GM12878 (cell line): Measurements from ENCODE around the gene ZSCAN18. TPM values are rescaled to one million over a fixed set of nuclear protein-coding genes. Genes with fewer than 3 reads are reported as not detected.

Experiments
- ATAC-seq: fragments of 200-7000 bp; cut with Tn5 transposase; 3 replicates; pipeline ENCODE4 v1.9.1; 2020; ENCODE audit warnings: mild to moderate bottlenecking, moderate library complexity
- BruUV-seq: library from RNA; stranded (reverse); fragments of 400-500 nt; replicated peaks from 2 replicates; lab custom pipeline; 2021; lab: Mats Ljungman, UMichigan
- CTCF ChIA-PET: fragments of 300-600 bp; sonication (Branson Sonifier 250); formaldehyde crosslinking; extraction: SDS; loops from one replicate; lab custom pipeline; 2021; ENCODE audit warnings: inconsistent platforms; lab: Yijun Ruan, JAX
- POLR2A ChIA-PET: fragments of 350-600 bp; formaldehyde crosslinking; extraction: SDS; loops from one replicate; lab custom pipeline; 2021; ENCODE audit warnings: inconsistent platforms; lab: Charles Lee
- RAD21 ChIA-PET: fragments of 300-600 bp; sonication (Branson Sonifier 250); formaldehyde crosslinking; loops from one replicate; lab custom pipeline; 2023; ENCODE audit warnings: antibody characterized with exemption; ENCODE audit not compliant: unreplicated experiment; lab: Charles Lee
- SMC1A ChIA-PET: fragments of 300-600 bp; sonication (Branson Sonifier 250); formaldehyde crosslinking; loops from one replicate; lab custom pipeline; 2023; ENCODE audit not compliant: unreplicated experiment, uncharacterized antibody; lab: Charles Lee
- DNase-seq: peaks from one replicate; pipeline ENCODE4 v3.0.0-alpha.2; 2011; ENCODE audit warnings: low read depth, low spot score
- FAIRE-seq: peaks from 3 replicates; lab custom pipeline; 2011; peaks lifted over from hg19 to GRCh38; lab: Jason Lieb, UNC
- H2AFZ ChIP-seq: 2 replicates; pipeline ENCODE4 v1.6.0; 2011; ENCODE audit warnings: low read depth, low read length, control low read depth; ENCODE audit not compliant: control insufficient read depth
- H3K27ac ChIP-seq: 2 replicates; pipeline ENCODE4 v1.5.1; 2011; ENCODE audit warnings: control low read depth; ENCODE audit not compliant: control insufficient read depth, insufficient read depth
- H3K27me3 ChIP-seq, 2 experiments: replicated peaks in 1 of 2; 2 replicates each; pipeline versions ENCODE4 v1.6.0 to v1.6.1; 2011; ENCODE audit warnings: low read length in 1 of 2; ENCODE audit not compliant: control insufficient read depth in 2 of 2, insufficient read depth in 2 of 2
- H3K36me3 ChIP-seq, 2 experiments: 2 replicates each; pipeline ENCODE4 v1.5.1; 2011; ENCODE audit warnings: low read length in 1 of 2; ENCODE audit not compliant: control insufficient read depth in 2 of 2, insufficient read depth in 2 of 2
- H3K4me1 ChIP-seq: 2 replicates; pipeline ENCODE4 v1.6.1; 2011; ENCODE audit warnings: mild to moderate bottlenecking, low read length, moderate library complexity, mixed read lengths; ENCODE audit not compliant: control insufficient read depth, insufficient read depth
- H3K4me2 ChIP-seq: 2 replicates; pipeline ENCODE4 v1.6.0; 2011; ENCODE audit warnings: control low read depth; ENCODE audit not compliant: control insufficient read depth, insufficient read depth
- H3K4me3 ChIP-seq: fragments of 200-600 bp; sonication (generic); 2 replicates; pipeline ENCODE4 v1.5.1; 2016
- H3K79me2 ChIP-seq: 2 replicates; pipeline ENCODE4 v1.6.0; 2011; ENCODE audit warnings: low read length; ENCODE audit not compliant: control insufficient read depth, insufficient read depth
- H3K9ac ChIP-seq: 2 replicates; pipeline ENCODE4 v1.8.0; 2011; ENCODE audit warnings: low read length, control low read depth, mixed read lengths; ENCODE audit not compliant: control insufficient read depth, insufficient read depth
- H3K9me3 ChIP-seq: replicated peaks from 3 replicates; pipeline ENCODE4 v1.5.1; 2011; ENCODE audit warnings: mild to moderate bottlenecking, low read length; ENCODE audit not compliant: control insufficient read depth, insufficient read depth
- H4K20me1 ChIP-seq: 2 replicates; pipeline ENCODE4 v1.6.0; 2011; ENCODE audit not compliant: control insufficient read depth, insufficient read depth
- BCL11A ChIP-seq: IDR thresholded peaks from 2 replicates; pipeline ENCODE4 v1.6.1; 2011; ENCODE audit warnings: low read depth, low read length
- BRCA1 ChIP-seq: IDR thresholded peaks from 2 replicates; pipeline ENCODE4 v1.6.1; 2011; ENCODE audit warnings: low read depth, low read length, improper control_type of control experiment
- CEBPB ChIP-seq, 2 experiments: fragments of 150-350 bp in 1 of 2; IDR thresholded peaks; 2 replicates each; pipeline ENCODE4 v1.6.1; 2012 to 2014; ENCODE audit warnings: low read depth in 2 of 2, low read length in 2 of 2, borderline replicate concordance in 1 of 2, inconsistent platforms in 1 of 2
- EGR1 ChIP-seq, 2 experiments: IDR thresholded peaks; 1 replicate in 1 of 2; 2 replicates in 1 of 2; pipeline ENCODE4 v1.6.1; 2011 to 2012; ENCODE audit warnings: low read depth in 2 of 2, low read length in 2 of 2, borderline replicate concordance in 1 of 2, mild to moderate bottlenecking in 1 of 2, moderate library complexity in 1 of 2
- ETV6 ChIP-seq, 2 experiments: fragments of 450-650 bp in 1 of 2; IDR thresholded peaks in 1 of 2; conservative IDR thresholded peaks in 1 of 2; 2 replicates each; pipeline ENCODE4 v1.6.1; 2014; ENCODE audit warnings: antibody characterized with exemption in 1 of 2, borderline replicate concordance in 1 of 2, low read depth in 1 of 2, mild to moderate bottlenecking in 1 of 2, moderate library complexity in 1 of 2
- IRF3 ChIP-seq: fragments of 450-650 bp; IDR thresholded peaks from 2 replicates; pipeline ENCODE4 v1.6.1; 2014; ENCODE audit warnings: mild to moderate bottlenecking
- MEF2A ChIP-seq: IDR thresholded peaks from 2 replicates; pipeline ENCODE4 v1.6.1; 2011; ENCODE audit warnings: low read depth, mild to moderate bottlenecking, low read length, moderate library complexity; ENCODE audit not compliant: insufficient read depth
- MTA3 ChIP-seq: IDR thresholded peaks from 2 replicates; pipeline ENCODE4 v1.6.1; 2012; ENCODE audit warnings: low read length, inconsistent platforms, borderline replicate concordance
- NBN ChIP-seq: fragments of 450-650 bp; IDR thresholded peaks from 2 replicates; pipeline ENCODE4 v1.6.1; 2016
- NR2C1 ChIP-seq: fragments of 450-650 bp; IDR thresholded peaks from 2 replicates; pipeline ENCODE4 v1.6.1; 2017; ENCODE audit warnings: antibody characterized with exemption, mild to moderate bottlenecking, moderate library complexity
- NRF1 ChIP-seq: conservative IDR thresholded peaks from 2 replicates; pipeline ENCODE4 v1.6.1; 2011; ENCODE audit warnings: mild to moderate bottlenecking, low read depth, low read length, improper control_type of control experiment
- SREBF1 ChIP-seq: IDR thresholded peaks from 2 replicates; pipeline ENCODE4 v1.6.1; 2012; ENCODE audit warnings: mild to moderate bottlenecking, low read length
- STAT1 ChIP-seq: fragments of 450-650 bp; conservative IDR thresholded peaks from 2 replicates; pipeline ENCODE4 v1.6.1; 2014; ENCODE audit warnings: antibody characterized with exemption, mild to moderate bottlenecking
- USF2 ChIP-seq: IDR thresholded peaks from 2 replicates; pipeline ENCODE4 v1.6.1; 2011; ENCODE audit warnings: low read depth, low read length, improper control_type of control experiment, borderline replicate concordance
- YY1 ChIP-seq: IDR thresholded peaks from 2 replicates; pipeline ENCODE4 v1.6.1; 2011; ENCODE audit warnings: low read depth, mild to moderate bottlenecking, low read length
- ZSCAN29 ChIP-seq: fragments of 450-650 bp; IDR thresholded peaks from 2 replicates; pipeline ENCODE4 v1.6.1; 2017; ENCODE audit warnings: mild to moderate bottlenecking, moderate library complexity
- WGBS: methylation state at CpG from one replicate; pipeline ENCODE4 v1.1.6; 2016; ENCODE audit warnings: low lambda C conversion rate; ENCODE audit not compliant: insufficient replicate concordance, insufficient coverage; ENCODE audit errors: missing lambda C conversion rate; 5-methylcytosine and 5-hydroxymethylcytosine counted together
- in situ Hi-C: fragments of 300-500 bp; cut with MboI; formaldehyde crosslinking; loops from 9 replicates; pipeline ENCODE4 v1.14.3; 2018; ENCODE audit warnings: mixed read lengths
- intact Hi-C: fragments of 100-400 bp; cut with micrococcal nuclease; formaldehyde crosslinking; loops from one replicate; pipeline ENCODE4 v1.14.2; 2022; ENCODE audit not compliant: unreplicated experiment
- polyA plus RNA-seq, 11 experiments: library from polyadenylated mRNA; depleted of rRNA in 4 of 11; unstranded in 6 of 11; stranded (reverse) in 5 of 11; fragments of >200 nt; fragmentation: Nextera tagmentation in 4 of 11; fragmentation: Illumina TruSeq in 1 of 11; extraction: Ambion mirVana in 4 of 11; extraction: Trizol in 1 of 11; gene quantifications; 1 replicate in 1 of 11; 2 replicates in 10 of 11; pipeline versions ENCODE4 v1.2.1 to v1.2.3, GENCODE V29; 2011 to 2016; ENCODE audit warnings: inconsistent platforms in 2 of 11, missing spikeins in 2 of 11, low read depth in 1 of 11
- total RNA-seq, 4 experiments: library from RNA; depleted of rRNA in 3 of 4; stranded (reverse); fragments of >200 nt in 3 of 4; fragmentation: Illumina TruSeq in 1 of 4; extraction: Trizol in 1 of 4; gene quantifications; 2 replicates each; pipeline versions ENCODE4 v1.2.1 to v1.2.3, GENCODE V29; 2013 to 2021

Gene ZSCAN18
- total and polyA plus RNA-seq, 10 of the 15 experiments (the other 5 are each of a cell fraction or from before 2014, with no cell fraction given) = 0.64 TPM; not detected in 8

- TF ChIP-seq CEBPB (IDR thresholded peaks at IDR 0.05; ENCODE audit: borderline replicate concordance in 1 of 2, low read depth in 2 of 2, low read length in 2 of 2) = no peak
Observed at GRCh38 chr19:58053480-58054156, 44.4 kb downstream of the ZSCAN18 start (continued).

GRCh38 chr19:58052256-58052655, 45.8 kb downstream of the ZSCAN18 start:
- Histone ChIP-seq H3K9me3 (peaks cover 1% of the 10 kb centered on the region; the same call in 1 of the 3 replicates), H3K27ac (no peak overlapping the region), H3K4me2 (no peak overlapping the region), H4K20me1 (no peaks in the 10 kb centered on the region), H2AFZ (no peak overlapping the region), H3K36me3 (no peaks in the 10 kb centered on the region), H3K4me1 (no peaks in the 10 kb centered on the region), H3K79me2 (no peaks in the 10 kb centered on the region), H3K27me3 (no peaks in the 10 kb centered on the region), H3K9ac (no peak overlapping the region), H3K4me3 (no peak overlapping the region)
- SMC1A ChIA-PET = no interaction called here
- CTCF ChIA-PET = no interaction called here
- POLR2A ChIA-PET = no interaction called here
- BruUV-seq = no TSS peak
- no peak for ATAC-seq
- RAD21 ChIA-PET = no interaction called here
- DNase-seq = no peak
- in situ Hi-C loops = no loop called here
- 79% methylated on average over 16 of the region's 16 CpGs for WGBS
- no peak for FAIRE-seq
- intact Hi-C loops = no loop called here
- no peak for TF ChIP-seq NBN
- TF ChIP-seq STAT1 = no peak
- no peak for TF ChIP-seq SREBF1
- TF ChIP-seq BRCA1 = no peak
- no peak for TF ChIP-seq NR2C1

GRCh38 chr19:58047672-58048071, 50.4 kb downstream of the ZSCAN18 start:
- POLR2A ChIA-PET = no interaction called here
- Histone ChIP-seq H3K27me3 (no peaks in the 10 kb centered on the region), H4K20me1 (no peaks in the 10 kb centered on the region), H3K79me2 (no peaks in the 10 kb centered on the region), H3K9me3 (peaks cover 2% of the 10 kb centered on the region; the same call in 1 of the 3 replicates), H3K36me3 (no peaks in the 10 kb centered on the region), H2AFZ (no peak overlapping the region), H3K9ac (no peak overlapping the region), H3K4me2 (no peak overlapping the region), H3K4me1 (no peaks in the 10 kb centered on the region), H3K4me3 (no peak overlapping the region), H3K27ac (no peak overlapping the region)
- in situ Hi-C loops = no loop called here
- CTCF ChIA-PET = no interaction called here
- ATAC-seq (no peak), FAIRE-seq (no peak), DNase-seq (no peak)
- SMC1A ChIA-PET = no interaction called here
- BruUV-seq = no TSS peak
- RAD21 ChIA-PET = no interaction called here
- intact Hi-C loops = no loop called here
- WGBS = 45% methylated on average over 12 of the region's 12 CpGs
- TF ChIP-seq ZSCAN29 (no peak), BCL11A (no peak), NRF1 (no peak), ETV6 (conservative IDR thresholded peaks at IDR 0.05 in 1 of 2, IDR thresholded peaks at IDR 0.05 in 1 of 2; ENCODE audit: borderline replicate concordance in 1 of 2, low read depth in 1 of 2) (no peak), MTA3 (no peak), MEF2A (no peak), YY1 (no peak), USF2 (no peak), IRF3 (no peak), EGR1 (IDR thresholded peaks at IDR 0.05; ENCODE audit: borderline replicate concordance in 1 of 2, low read depth in 2 of 2, low read length in 2 of 2) (no peak)
